ENCODE results near the gene SCGB1A1.

DNA sequence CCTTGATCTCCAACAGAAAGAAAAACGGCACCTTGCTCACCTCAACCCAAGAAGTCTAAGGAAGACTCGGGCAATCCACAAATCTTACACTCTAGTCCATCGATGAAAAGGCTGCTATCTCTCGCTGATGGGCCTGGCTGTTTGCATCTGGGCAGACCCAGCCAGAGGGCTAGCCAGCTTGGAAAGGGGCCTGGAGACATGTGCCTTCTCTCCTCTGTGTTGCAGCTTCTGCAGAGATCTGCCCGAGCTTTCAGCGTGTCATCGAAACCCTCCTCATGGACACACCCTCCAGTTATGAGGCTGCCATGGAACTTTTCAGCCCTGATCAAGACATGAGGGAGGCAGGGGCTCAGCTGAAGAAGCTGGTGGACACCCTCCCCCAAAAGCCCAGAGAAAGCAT is 3.2 kb downstream of the SCGB1A1 start:
- TF ChIP-seq, protein P1, sequence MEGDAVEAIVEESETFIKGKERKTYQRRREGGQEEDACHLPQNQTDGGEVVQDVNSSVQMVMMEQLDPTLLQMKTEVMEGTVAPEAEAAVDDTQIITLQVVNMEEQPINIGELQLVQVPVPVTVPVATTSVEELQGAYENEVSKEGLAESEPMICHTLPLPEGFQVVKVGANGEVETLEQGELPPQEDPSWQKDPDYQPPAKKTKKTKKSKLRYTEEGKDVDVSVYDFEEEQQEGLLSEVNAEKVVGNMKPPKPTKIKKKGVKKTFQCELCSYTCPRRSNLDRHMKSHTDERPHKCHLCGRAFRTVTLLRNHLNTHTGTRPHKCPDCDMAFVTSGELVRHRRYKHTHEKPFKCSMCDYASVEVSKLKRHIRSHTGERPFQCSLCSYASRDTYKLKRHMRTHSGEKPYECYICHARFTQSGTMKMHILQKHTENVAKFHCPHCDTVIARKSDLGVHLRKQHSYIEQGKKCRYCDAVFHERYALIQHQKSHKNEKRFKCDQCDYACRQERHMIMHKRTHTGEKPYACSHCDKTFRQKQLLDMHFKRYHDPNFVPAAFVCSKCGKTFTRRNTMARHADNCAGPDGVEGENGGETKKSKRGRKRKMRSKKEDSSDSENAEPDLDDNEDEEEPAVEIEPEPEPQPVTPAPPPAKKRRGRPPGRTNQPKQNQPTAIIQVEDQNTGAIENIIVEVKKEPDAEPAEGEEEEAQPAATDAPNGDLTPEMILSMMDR (IDR thresholded peaks at IDR 0.05), result no peak
- no peak for TF ChIP-seq POLR2A (IDR thresholded peaks at IDR 0.05)

Measured in uterus (tissue), 2 donors.